HG03439 (cell line): ENCODE measurements around the gene CTRB1.

Experiments used
- ATAC-seq: cut with Tn5 transposase; IDR thresholded peaks from one replicate; pipeline ENCODE4 v1.9.1; 2021; ENCODE audit warnings: mild to moderate bottlenecking, moderate library complexity; ENCODE audit not compliant: unreplicated experiment

The CTRB1 gene

GRCh38 chr16:75251280-75252048 is 32.7 kb downstream of the CTRB1 start, which contains the start of gene BCAR1:
BCAR1 (minus strand) TSS chr16:75251624; CDS start chr16:75251482, 142 bp downstream.
- ATAC-seq: no peak

GRCh38 chr16:75252049-75252864 is 33.5 kb downstream of the CTRB1 start:
- no peak for ATAC-seq

- no peak for ATAC-seq
These were observed 34.4 kb downstream of the CTRB1 start for GRCh38 chr16:75252946-75253911.

GRCh38 chr16:75254359-75254837 is 35.6 kb downstream of the CTRB1 start:
- ATAC-seq: no peak

- no peak for ATAC-seq
These were observed 37.3 kb downstream of the CTRB1 start for GRCh38 chr16:75256059-75256571.

GRCh38 chr16:75256696-75257343 is 38.0 kb downstream of the CTRB1 start:
- no peak for ATAC-seq

- ATAC-seq: no peak
These were observed 39.4 kb downstream of the CTRB1 start for GRCh38 chr16:75257886-75258806.

GRCh38 chr16:75258807-75259141 is 40.0 kb downstream of the CTRB1 start:
- no peak for ATAC-seq

GRCh38 chr16:75260851-75261589 is 42.2 kb downstream of the CTRB1 start:
- ATAC-seq: no peak

- no peak for ATAC-seq
These were observed 42.8 kb downstream of the CTRB1 start for GRCh38 chr16:75261590-75262078.

- no peak for ATAC-seq
These were observed 43.5 kb downstream of the CTRB1 start for GRCh38 chr16:75262104-75262799.

- no peak for ATAC-seq
These were observed 44.0 kb downstream of the CTRB1 start for GRCh38 chr16:75262800-75263127.

- ATAC-seq: no peak
These were observed 44.6 kb downstream of the CTRB1 start for GRCh38 chr16:75263291-75263962.

- ATAC-seq: no peak
These were observed 45.2 kb downstream of the CTRB1 start for GRCh38 chr16:75263963-75264445.

- no peak for ATAC-seq
These were observed 45.7 kb downstream of the CTRB1 start for GRCh38 chr16:75264457-75264998.

GRCh38 chr16:75264999-75265910 is 46.5 kb downstream of the CTRB1 start:
- ATAC-seq: peak; percentile 3
